Panc1 (cell line): Measurements from ENCODE around the gene ATRAID. TPM values are rescaled to one million over a fixed set of nuclear protein-coding genes. Genes with fewer than 3 reads are reported as not detected.

ENCODE experiments used
- ATAC-seq: fragments of 200-7000 bp; cut with Tn5 transposase; 2 replicates; pipeline ENCODE4 v1.9.1; 2020; ENCODE audit warnings: mild to moderate bottlenecking, moderate library complexity
- BruUV-seq: library from RNA; stranded (reverse); fragments of 400-500 nt; replicated peaks from 2 replicates; lab custom pipeline; 2021; lab: Mats Ljungman, UMichigan
- CTCF ChIA-PET: fragments of 300-600 bp; sonication (Branson Sonifier 250); formaldehyde crosslinking; loops from one replicate; lab custom pipeline; 2022; ENCODE audit warnings: antibody characterized with exemption; lab: Charles Lee
- POLR2A ChIA-PET: fragments of 300-600 bp; sonication (Branson Sonifier 250); formaldehyde crosslinking; loops from one replicate; lab custom pipeline; 2022; ENCODE audit warnings: antibody characterized with exemption; lab: Charles Lee
- DNase-seq: peaks from one replicate; pipeline ENCODE4 v3.0.0-alpha.2; 2010; ENCODE audit warnings: low read depth, low spot score
- H3K27ac ChIP-seq: 2 replicates; pipeline ENCODE4 v1.5.1; 2011; ENCODE audit warnings: mild to moderate bottlenecking, low read length, inconsistent platforms
- H3K27me3 ChIP-seq: fragments of 200-500 bp; sonication (Bioruptor generic); 2 replicates; pipeline ENCODE4 v1.6.0; 2014; ENCODE audit warnings: low read length, inconsistent platforms; ENCODE audit not compliant: control insufficient read depth, insufficient read depth
- H3K36me3 ChIP-seq: fragments of 200-500 bp; sonication (Bioruptor generic); 2 replicates; pipeline ENCODE4 v1.5.1; 2014; ENCODE audit warnings: inconsistent platforms, mild to moderate bottlenecking, low read length, moderate library complexity; ENCODE audit not compliant: control insufficient read depth, insufficient read depth
- H3K4me1 ChIP-seq: 2 replicates; pipeline ENCODE4 v1.5.1; 2011; ENCODE audit warnings: inconsistent platforms, mild to moderate bottlenecking, low read length, moderate library complexity; ENCODE audit not compliant: control insufficient read depth, insufficient read depth
- H3K4me3 ChIP-seq, 2 experiments: 2 replicates each; pipeline ENCODE4 v1.5.1; 2011 to 2012; ENCODE audit warnings: low read depth in 2 of 2, low read length in 2 of 2, mild to moderate bottlenecking in 2 of 2, inconsistent platforms in 1 of 2, moderate library complexity in 1 of 2
- H3K9me3 ChIP-seq: fragments of 200-500 bp; sonication (Bioruptor generic); 2 replicates; pipeline ENCODE4 v1.5.1; 2014; ENCODE audit warnings: low read depth, mild to moderate bottlenecking, inconsistent platforms, low read length, moderate library complexity; ENCODE audit not compliant: control insufficient read depth, insufficient read depth
- CTCF ChIP-seq: fragments of 450-650 bp; IDR thresholded peaks from 2 replicates; pipeline ENCODE4 v1.5.1; 2017; ENCODE audit warnings: mild to moderate bottlenecking
- POLR2AphosphoS5 ChIP-seq: IDR thresholded peaks from 2 replicates; pipeline ENCODE4 v1.6.1; 2012; ENCODE audit warnings: mild to moderate bottlenecking, low read depth, low read length, moderate library complexity
- SIN3A ChIP-seq: IDR thresholded peaks from 2 replicates; pipeline ENCODE4 v1.6.1; 2012; ENCODE audit warnings: low read depth, mild to moderate bottlenecking, low read length, moderate library complexity, borderline replicate concordance; ENCODE audit not compliant: insufficient read depth
- TCF7L2 ChIP-seq: IDR thresholded peaks from 2 replicates; pipeline ENCODE4 v1.6.1; 2011; ENCODE audit warnings: mild to moderate bottlenecking, low read depth, low read length, inconsistent platforms
- in situ Hi-C: cut with HindIII; loops from 2 replicates; pipeline ENCODE4 v1.10.0; 2016; ENCODE audit warnings: low sequenced_read_pairs, low pct_unique_long_range_greater_than_20kb
- intact Hi-C: fragments of 100-400 bp; cut with micrococcal nuclease; formaldehyde crosslinking; loops from one replicate; pipeline ENCODE4 v1.10.0; 2022; ENCODE audit not compliant: unreplicated experiment
- total RNA-seq: library from RNA; stranded (reverse); gene quantifications from one replicate; pipeline ENCODE4 v1.2.1, GENCODE V29; 2021; ENCODE audit not compliant: unreplicated experiment
- TF ChIP-seq, protein P1 (sequence below), 2 experiments: IDR thresholded peaks; 2 replicates each; pipeline ENCODE4 v1.6.1; 2011 to 2012; ENCODE audit warnings: low read depth in 2 of 2, control low read depth in 1 of 2, low read length in 1 of 2, mild to moderate bottlenecking in 1 of 2, moderate library complexity in 1 of 2; ENCODE audit not compliant: insufficient read depth in 1 of 2

The ATRAID gene
- total RNA-seq, 1 experiment from 2014 or later = 111 TPM

- Histone ChIP-seq H3K9me3 (no peaks in the 10 kb centered on the region), H3K4me1 (no peaks in the 10 kb centered on the region), H3K27ac (no peak overlapping the region), H3K4me3 (no peak overlapping the region), H3K27me3 (no peaks in the 10 kb centered on the region), H3K36me3 (peaks cover 1% of the 10 kb centered on the region)
- ChIA-PET CTCF (no interaction called here), POLR2A (no interaction called here)
- in situ Hi-C loops = no loop called here
- BruUV-seq = no TSS peak
- intact Hi-C loops = no loop called here
- DNase-seq = no peak
- no peak for TF ChIP-seq TCF7L2
- no peak for TF ChIP-seq POLR2AphosphoS5
- no peak for TF ChIP-seq SIN3A
- TF ChIP-seq, protein P1, sequence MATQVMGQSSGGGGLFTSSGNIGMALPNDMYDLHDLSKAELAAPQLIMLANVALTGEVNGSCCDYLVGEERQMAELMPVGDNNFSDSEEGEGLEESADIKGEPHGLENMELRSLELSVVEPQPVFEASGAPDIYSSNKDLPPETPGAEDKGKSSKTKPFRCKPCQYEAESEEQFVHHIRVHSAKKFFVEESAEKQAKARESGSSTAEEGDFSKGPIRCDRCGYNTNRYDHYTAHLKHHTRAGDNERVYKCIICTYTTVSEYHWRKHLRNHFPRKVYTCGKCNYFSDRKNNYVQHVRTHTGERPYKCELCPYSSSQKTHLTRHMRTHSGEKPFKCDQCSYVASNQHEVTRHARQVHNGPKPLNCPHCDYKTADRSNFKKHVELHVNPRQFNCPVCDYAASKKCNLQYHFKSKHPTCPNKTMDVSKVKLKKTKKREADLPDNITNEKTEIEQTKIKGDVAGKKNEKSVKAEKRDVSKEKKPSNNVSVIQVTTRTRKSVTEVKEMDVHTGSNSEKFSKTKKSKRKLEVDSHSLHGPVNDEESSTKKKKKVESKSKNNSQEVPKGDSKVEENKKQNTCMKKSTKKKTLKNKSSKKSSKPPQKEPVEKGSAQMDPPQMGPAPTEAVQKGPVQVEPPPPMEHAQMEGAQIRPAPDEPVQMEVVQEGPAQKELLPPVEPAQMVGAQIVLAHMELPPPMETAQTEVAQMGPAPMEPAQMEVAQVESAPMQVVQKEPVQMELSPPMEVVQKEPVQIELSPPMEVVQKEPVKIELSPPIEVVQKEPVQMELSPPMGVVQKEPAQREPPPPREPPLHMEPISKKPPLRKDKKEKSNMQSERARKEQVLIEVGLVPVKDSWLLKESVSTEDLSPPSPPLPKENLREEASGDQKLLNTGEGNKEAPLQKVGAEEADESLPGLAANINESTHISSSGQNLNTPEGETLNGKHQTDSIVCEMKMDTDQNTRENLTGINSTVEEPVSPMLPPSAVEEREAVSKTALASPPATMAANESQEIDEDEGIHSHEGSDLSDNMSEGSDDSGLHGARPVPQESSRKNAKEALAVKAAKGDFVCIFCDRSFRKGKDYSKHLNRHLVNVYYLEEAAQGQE (IDR thresholded peaks at IDR 0.05; ENCODE audit: insufficient read depth in 1 of 2, low read depth in 2 of 2, low read length in 1 of 2) = no peak
- TF ChIP-seq CTCF = no peak
- ATAC-seq = no peak
Measured at GRCh38 chr2:27202854-27203253, 9.0 kb upstream of the ATRAID start.

DNA sequence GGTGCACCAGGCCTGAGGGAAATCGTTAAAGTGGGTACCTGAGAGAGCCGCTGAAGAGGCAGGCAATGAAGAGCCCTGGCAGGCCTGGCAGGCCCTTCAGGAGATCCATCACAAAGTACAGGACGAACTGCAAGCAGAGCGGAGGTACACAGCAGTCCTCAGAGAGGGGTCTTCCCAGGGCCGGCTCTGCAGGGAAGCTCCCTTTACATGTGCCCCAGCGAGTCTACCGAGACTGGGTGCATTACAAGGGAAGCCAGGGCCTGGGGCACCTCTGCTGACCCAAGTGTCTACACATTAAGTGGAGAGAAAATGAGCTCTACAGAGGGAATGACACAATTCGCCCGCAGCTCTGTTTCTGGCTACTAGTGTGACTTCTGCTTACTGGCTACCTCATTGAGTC, 8.1 kb upstream of the ATRAID start:
- H3K4me3 ChIP-seq = no peak overlapping the region
- peaks cover 5% of the 10 kb centered on the region for H3K36me3 ChIP-seq
- H3K27ac ChIP-seq = no peak overlapping the region
- BruUV-seq = no TSS peak
- no peaks in the 10 kb centered on the region for H3K9me3 ChIP-seq
- POLR2A ChIA-PET = no interaction called here
- ATAC-seq (no peak), DNase-seq (no peak)
- CTCF ChIA-PET = no interaction called here
- no peaks in the 10 kb centered on the region for H3K4me1 ChIP-seq
- intact Hi-C loops = no loop called here
- in situ Hi-C loops = no loop called here
- no peaks in the 10 kb centered on the region for H3K27me3 ChIP-seq
- TF ChIP-seq TCF7L2 = no peak
- no peak for TF ChIP-seq CTCF
- no peak for TF ChIP-seq SIN3A
- TF ChIP-seq, protein P1 (IDR thresholded peaks at IDR 0.05; ENCODE audit: insufficient read depth in 1 of 2, low read depth in 2 of 2, low read length in 1 of 2) = no peak
- TF ChIP-seq POLR2AphosphoS5 = no peak
